GM23338 (cell line): ENCODE measurements around the gene ACTR1A. TPM values are rescaled to one million over a fixed set of nuclear protein-coding genes. Genes with fewer than 3 reads are reported as not detected.

Experiments
- ATAC-seq: fragments of 200-7000 bp; cut with Tn5 transposase; 3 replicates; pipeline ENCODE4 v1.9.1; 2020
- DNase-seq: peaks from one replicate; pipeline ENCODE4 v3.0.0-alpha.2; 2015; ENCODE audit warnings: low spot score
- H2AFZ ChIP-seq: fragments of 200-600 bp; sonication (generic); 2 replicates; pipeline ENCODE4 v1.8.0; 2016; ENCODE audit warnings: antibody characterized with exemption, mild to moderate bottlenecking, moderate library complexity
- H3F3A ChIP-seq: fragments of 200-600 bp; sonication (generic); replicated peaks from 2 replicates; pipeline ENCODE4 v1.8.0; 2017; ENCODE audit warnings: antibody characterized with exemption, mixed run types, low read depth
- H3K27ac ChIP-seq: fragments of 200-600 bp; sonication (generic); 2 replicates; pipeline ENCODE4 v1.6.1; 2016; ENCODE audit warnings: low read depth
- H3K27me3 ChIP-seq: fragments of 200-600 bp; sonication (generic); 2 replicates; pipeline ENCODE4 v1.8.0; 2016; ENCODE audit warnings: mild to moderate bottlenecking, mixed run types, moderate library complexity; ENCODE audit not compliant: insufficient read depth
- H3K36me3 ChIP-seq: fragments of 200-600 bp; sonication (generic); 2 replicates; pipeline ENCODE4 v1.8.0; 2016; ENCODE audit warnings: mild to moderate bottlenecking; ENCODE audit not compliant: insufficient read depth
- H3K4me1 ChIP-seq: fragments of 200-600 bp; sonication (generic); 2 replicates; pipeline ENCODE4 v1.8.0; 2016; ENCODE audit warnings: mild to moderate bottlenecking, moderate library complexity; ENCODE audit not compliant: insufficient read depth
- H3K4me2 ChIP-seq: fragments of 200-600 bp; sonication (generic); 2 replicates; pipeline ENCODE4 v1.7.1; 2017; ENCODE audit warnings: mixed run types
- H3K4me3 ChIP-seq: fragments of 200-600 bp; sonication (generic); 2 replicates; pipeline ENCODE4 v1.6.1; 2016; ENCODE audit warnings: mixed run types
- H3K79me2 ChIP-seq: fragments of 200-600 bp; sonication (generic); replicated peaks from 2 replicates; pipeline ENCODE4 v1.8.0; 2017; ENCODE audit warnings: mild to moderate bottlenecking; ENCODE audit not compliant: insufficient read depth
- H3K9me2 ChIP-seq: fragments of 200-600 bp; sonication (generic); 2 replicates; pipeline ENCODE4 v1.8.0; 2017; ENCODE audit not compliant: insufficient read depth
- H4K20me1 ChIP-seq: fragments of 200-600 bp; sonication (generic); replicated peaks from 2 replicates; pipeline ENCODE4 v1.8.0; 2017; ENCODE audit warnings: mild to moderate bottlenecking; ENCODE audit not compliant: insufficient read depth
- H3K27ac Mint-ChIP-seq: 2 replicates; pipeline ENCODE4 v1.8.0; 2020; ENCODE audit warnings: inconsistent platforms, mild to moderate bottlenecking, moderate library complexity, mixed read lengths
- H3K27me3 Mint-ChIP-seq: 3 replicates; pipeline ENCODE4 v1.8.0; 2022; ENCODE audit warnings: low read depth, mild to moderate bottlenecking, moderate library complexity, mixed read lengths, inconsistent platforms; ENCODE audit not compliant: insufficient read depth, poor library complexity
- H3K36me3 Mint-ChIP-seq: 3 replicates; pipeline ENCODE4 v1.8.0; 2021; ENCODE audit warnings: low read depth, mild to moderate bottlenecking, inconsistent platforms, moderate library complexity, mixed read lengths
- H3K4me1 Mint-ChIP-seq: 3 replicates; pipeline ENCODE4 v1.8.0; 2020; ENCODE audit warnings: mild to moderate bottlenecking, inconsistent platforms, mixed read lengths
- H3K4me3 Mint-ChIP-seq: 3 replicates; pipeline ENCODE4 v1.8.0; 2021; ENCODE audit warnings: moderate library complexity, mild to moderate bottlenecking, inconsistent platforms, mixed read lengths
- H3K9me3 Mint-ChIP-seq: 3 replicates; pipeline ENCODE4 v1.8.0; 2020; ENCODE audit warnings: moderate library complexity, mild to moderate bottlenecking, inconsistent platforms, mixed read lengths
- CTCF ChIP-seq, 2 experiments: fragments of 200-600 bp in 1 of 2; sonication (generic) in 1 of 2; conservative IDR thresholded peaks; 2 replicates each; pipeline versions ENCODE4 v1.5.1 to v1.6.1; 2016 to 2017; ENCODE audit warnings: antibody characterized with exemption in 2 of 2, low read depth in 2 of 2, mild to moderate bottlenecking in 2 of 2, moderate library complexity in 1 of 2
- EZH2 ChIP-seq: fragments of 200-600 bp; sonication (generic); IDR thresholded peaks from one replicate; pipeline ENCODE4 v1.8.0; 2017; ENCODE audit warnings: antibody characterized with exemption, mild to moderate bottlenecking, low read depth; ENCODE audit not compliant: unreplicated experiment
- EZH2phosphoT487 ChIP-seq: fragments of 200-600 bp; sonication (generic); IDR thresholded peaks from one replicate; pipeline ENCODE4 v1.8.1; 2018; ENCODE audit warnings: antibody characterized with exemption; ENCODE audit not compliant: unreplicated experiment
- JUNB ChIP-seq: IDR thresholded peaks from one replicate; pipeline ENCODE4 v1.6.1; 2016; ENCODE audit warnings: antibody characterized with exemption; ENCODE audit not compliant: unreplicated experiment
- NANOG ChIP-seq: IDR thresholded peaks from 2 replicates; pipeline ENCODE4 v1.6.1; 2016; ENCODE audit warnings: antibody characterized with exemption, borderline replicate concordance
- POLR2AphosphoS5 ChIP-seq: IDR thresholded peaks from 2 replicates; pipeline ENCODE4 v1.6.1; 2016; ENCODE audit warnings: antibody characterized with exemption, low read depth
- REST ChIP-seq: IDR thresholded peaks from one replicate; pipeline ENCODE4 v1.6.1; 2018; ENCODE audit warnings: antibody characterized with exemption; ENCODE audit not compliant: unreplicated experiment
- ZNF114 ChIP-seq: fragments of 250-450 bp; sonication (Bioruptor Pico); IDR thresholded peaks from 2 replicates; pipeline ENCODE4 v1.5.0; 2020; ENCODE audit warnings: mild to moderate bottlenecking, moderate library complexity
- ZNF331 ChIP-seq: fragments of 250-450 bp; sonication (Bioruptor Pico); IDR thresholded peaks from 2 replicates; pipeline ENCODE4 v1.5.0; 2020; ENCODE audit warnings: low read depth, mild to moderate bottlenecking, moderate library complexity
- polyA plus RNA-seq: library from polyadenylated mRNA; unstranded; fragments of >200 nt; fragmentation: Nextera tagmentation; extraction: Ambion mirVana; gene quantifications from 2 replicates; pipeline ENCODE4 v1.2.1, GENCODE V29; 2016
- total RNA-seq: library from RNA; depleted of rRNA; stranded (reverse); fragments of >200 nt; shearing (Covaris generic); gene quantifications from 2 replicates; pipeline ENCODE4 v1.2.3, GENCODE V29; 2014
- TF ChIP-seq, protein P1 (sequence below): fragments of 250-450 bp; sonication (Bioruptor Pico); IDR thresholded peaks from 2 replicates; pipeline ENCODE4 v1.5.0; 2020; ENCODE audit warnings: mild to moderate bottlenecking, moderate library complexity

Gene ACTR1A
- total and polyA plus RNA-seq, 2 experiments from 2014 or later = 39.4 to 101 TPM

- TF ChIP-seq REST = no peak
- TF ChIP-seq NANOG = no peak
- TF ChIP-seq EZH2phosphoT487 = no peak
- no peak for TF ChIP-seq POLR2AphosphoS5
Observed at GRCh38 chr10:102444851-102445250, 57.7 kb downstream of the ACTR1A start (continued).

DNA sequence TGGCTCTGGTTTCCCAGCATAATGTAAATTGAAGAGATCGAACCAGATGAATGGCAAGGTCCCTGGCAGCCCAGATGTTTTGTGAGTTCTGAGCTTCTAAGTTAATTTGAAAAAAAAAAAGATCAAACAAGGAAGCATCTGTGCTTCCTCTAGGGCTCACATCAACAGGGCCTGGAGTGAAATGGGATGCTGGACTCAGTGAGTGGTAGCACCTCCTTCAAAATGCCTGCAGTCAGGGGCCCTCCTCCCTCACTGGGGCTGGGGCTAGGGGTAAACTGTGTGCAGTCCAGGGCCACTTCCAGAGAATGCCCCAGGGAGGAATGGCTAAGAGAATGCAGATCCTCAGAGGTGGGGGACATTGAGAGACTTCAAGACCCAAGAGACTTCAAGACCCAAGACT, 64.1 kb downstream of the ACTR1A start:
- H3K4me2 ChIP-seq = no peak overlapping the region
- no peak overlapping the region for H3K27ac ChIP-seq
- Mint-ChIP-seq H3K4me3 (no peak overlapping the region), H3K36me3 (no peaks in the 10 kb centered on the region; the same call in 2 of the 3 replicates), H3K27ac (no peak overlapping the region), H3K4me1 (peaks cover 21% of the 10 kb centered on the region; the same call in 2 of the 3 replicates), H3K9me3 (no peaks in the 10 kb centered on the region), H3K27me3 (peaks cover 39% of the 10 kb centered on the region)
- ATAC-seq (no peak), DNase-seq (no peak)
- H3F3A ChIP-seq = no peaks in the 10 kb centered on the region
- H3K79me2 ChIP-seq = no peaks in the 10 kb centered on the region
- H2AFZ ChIP-seq = no peak overlapping the region
- peaks cover 16% of the 10 kb centered on the region; the same call in 1 of the 2 replicates for H3K4me1 ChIP-seq
- no peaks in the 10 kb centered on the region for H4K20me1 ChIP-seq
- H3K4me3 ChIP-seq = no peak overlapping the region
- H3K36me3 ChIP-seq = no peaks in the 10 kb centered on the region
- no peaks in the 10 kb centered on the region for H3K9me2 ChIP-seq
- peaks cover 49% of the 10 kb centered on the region for H3K27me3 ChIP-seq
- TF ChIP-seq CTCF (conservative IDR thresholded peaks at IDR 0.05; ENCODE audit: low read depth in 2 of 2) (no peak), NANOG (no peak), EZH2 (no peak), ZNF331 (no peak), EZH2phosphoT487 (no peak), REST (no peak), ZNF114 (CRISPR knock-in tag) (no peak), JUNB (no peak)
- TF ChIP-seq, protein P1, sequence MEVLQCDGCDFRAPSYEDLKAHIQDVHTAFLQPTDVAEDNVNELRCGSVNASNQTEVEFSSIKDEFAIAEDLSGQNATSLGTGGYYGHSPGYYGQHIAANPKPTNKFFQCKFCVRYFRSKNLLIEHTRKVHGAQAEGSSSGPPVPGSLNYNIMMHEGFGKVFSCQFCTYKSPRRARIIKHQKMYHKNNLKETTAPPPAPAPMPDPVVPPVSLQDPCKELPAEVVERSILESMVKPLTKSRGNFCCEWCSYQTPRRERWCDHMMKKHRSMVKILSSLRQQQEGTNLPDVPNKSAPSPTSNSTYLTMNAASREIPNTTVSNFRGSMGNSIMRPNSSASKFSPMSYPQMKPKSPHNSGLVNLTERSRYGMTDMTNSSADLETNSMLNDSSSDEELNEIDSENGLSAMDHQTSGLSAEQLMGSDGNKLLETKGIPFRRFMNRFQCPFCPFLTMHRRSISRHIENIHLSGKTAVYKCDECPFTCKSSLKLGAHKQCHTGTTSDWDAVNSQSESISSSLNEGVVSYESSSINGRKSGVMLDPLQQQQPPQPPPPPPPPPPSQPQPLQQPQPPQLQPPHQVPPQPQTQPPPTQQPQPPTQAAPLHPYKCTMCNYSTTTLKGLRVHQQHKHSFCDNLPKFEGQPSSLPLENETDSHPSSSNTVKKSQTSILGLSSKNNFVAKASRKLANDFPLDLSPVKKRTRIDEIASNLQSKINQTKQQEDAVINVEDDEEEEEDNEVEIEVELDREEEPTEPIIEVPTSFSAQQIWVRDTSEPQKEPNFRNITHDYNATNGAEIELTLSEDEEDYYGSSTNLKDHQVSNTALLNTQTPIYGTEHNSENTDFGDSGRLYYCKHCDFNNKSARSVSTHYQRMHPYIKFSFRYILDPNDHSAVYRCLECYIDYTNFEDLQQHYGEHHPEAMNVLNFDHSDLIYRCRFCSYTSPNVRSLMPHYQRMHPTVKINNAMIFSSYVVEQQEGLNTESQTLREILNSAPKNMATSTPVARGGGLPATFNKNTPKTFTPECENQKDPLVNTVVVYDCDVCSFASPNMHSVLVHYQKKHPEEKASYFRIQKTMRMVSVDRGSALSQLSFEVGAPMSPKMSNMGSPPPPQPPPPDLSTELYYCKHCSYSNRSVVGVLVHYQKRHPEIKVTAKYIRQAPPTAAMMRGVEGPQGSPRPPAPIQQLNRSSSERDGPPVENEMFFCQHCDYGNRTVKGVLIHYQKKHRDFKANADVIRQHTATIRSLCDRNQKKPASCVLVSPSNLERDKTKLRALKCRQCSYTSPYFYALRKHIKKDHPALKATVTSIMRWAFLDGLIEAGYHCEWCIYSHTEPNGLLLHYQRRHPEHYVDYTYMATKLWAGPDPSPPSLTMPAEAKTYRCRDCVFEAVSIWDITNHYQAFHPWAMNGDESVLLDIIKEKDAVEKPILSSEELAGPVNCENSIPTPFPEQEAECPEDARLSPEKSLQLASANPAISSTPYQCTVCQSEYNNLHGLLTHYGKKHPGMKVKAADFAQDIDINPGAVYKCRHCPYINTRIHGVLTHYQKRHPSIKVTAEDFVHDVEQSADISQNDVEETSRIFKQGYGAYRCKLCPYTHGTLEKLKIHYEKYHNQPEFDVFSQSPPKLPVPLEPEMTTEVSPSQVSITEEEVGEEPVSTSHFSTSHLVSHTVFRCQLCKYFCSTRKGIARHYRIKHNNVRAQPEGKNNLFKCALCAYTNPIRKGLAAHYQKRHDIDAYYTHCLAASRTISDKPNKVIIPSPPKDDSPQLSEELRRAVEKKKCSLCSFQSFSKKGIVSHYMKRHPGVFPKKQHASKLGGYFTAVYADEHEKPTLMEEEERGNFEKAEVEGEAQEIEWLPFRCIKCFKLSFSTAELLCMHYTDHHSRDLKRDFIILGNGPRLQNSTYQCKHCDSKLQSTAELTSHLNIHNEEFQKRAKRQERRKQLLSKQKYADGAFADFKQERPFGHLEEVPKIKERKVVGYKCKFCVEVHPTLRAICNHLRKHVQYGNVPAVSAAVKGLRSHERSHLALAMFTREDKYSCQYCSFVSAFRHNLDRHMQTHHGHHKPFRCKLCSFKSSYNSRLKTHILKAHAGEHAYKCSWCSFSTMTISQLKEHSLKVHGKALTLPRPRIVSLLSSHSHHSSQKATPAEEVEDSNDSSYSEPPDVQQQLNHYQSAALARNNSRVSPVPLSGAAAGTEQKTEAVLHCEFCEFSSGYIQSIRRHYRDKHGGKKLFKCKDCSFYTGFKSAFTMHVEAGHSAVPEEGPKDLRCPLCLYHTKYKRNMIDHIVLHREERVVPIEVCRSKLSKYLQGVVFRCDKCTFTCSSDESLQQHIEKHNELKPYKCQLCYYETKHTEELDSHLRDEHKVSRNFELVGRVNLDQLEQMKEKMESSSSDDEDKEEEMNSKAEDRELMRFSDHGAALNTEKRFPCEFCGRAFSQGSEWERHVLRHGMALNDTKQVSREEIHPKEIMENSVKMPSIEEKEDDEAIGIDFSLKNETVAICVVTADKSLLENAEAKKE = no peak
